Myocyte (in vitro differentiated cells): ENCODE data around the gene IPO11. TPM values are rescaled to one million over a fixed set of nuclear protein-coding genes. Genes with fewer than 3 reads are reported as not detected.
"Not testable (repeated sequence)": the region's sequence is repeated elsewhere in the genome, so short reads cannot be mapped to it uniquely, and the experiment has no call there.

Experiments used
- DNase-seq: peaks from one replicate; pipeline ENCODE4 v3.0.0-alpha.2; 2012; ENCODE audit warnings: low read depth
- total RNA-seq: library from RNA; depleted of rRNA; stranded (reverse); fragments of >200 nt; gene quantifications from 2 replicates; pipeline ENCODE4 v1.2.3, GENCODE V29; 2014

Gene IPO11
- total RNA-seq, 1 donor from 2014 or later: 21.7 TPM

DNA sequence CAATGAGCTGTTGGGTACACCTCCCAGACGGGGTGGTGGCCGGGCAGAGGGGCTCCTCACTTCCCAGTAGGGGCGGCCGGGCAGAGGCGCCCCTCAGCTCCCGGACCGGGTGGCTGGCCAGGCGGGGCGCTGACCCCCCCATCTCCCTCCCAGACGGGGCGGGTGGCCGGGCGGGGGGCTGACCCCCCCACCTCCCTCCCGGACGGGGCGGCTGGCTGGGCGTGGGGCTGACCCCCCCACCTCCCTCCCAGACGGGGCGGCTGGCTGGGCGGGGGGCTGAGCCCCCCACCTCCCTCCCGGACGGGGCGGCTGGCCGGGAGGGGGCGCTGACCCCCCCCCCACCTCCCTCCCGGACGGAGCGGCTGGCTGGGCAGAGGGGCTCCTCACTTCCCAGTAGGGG, 100.5 kb downstream of the IPO11 start:
- DNase-seq: not testable (repeated sequence)

DNA sequence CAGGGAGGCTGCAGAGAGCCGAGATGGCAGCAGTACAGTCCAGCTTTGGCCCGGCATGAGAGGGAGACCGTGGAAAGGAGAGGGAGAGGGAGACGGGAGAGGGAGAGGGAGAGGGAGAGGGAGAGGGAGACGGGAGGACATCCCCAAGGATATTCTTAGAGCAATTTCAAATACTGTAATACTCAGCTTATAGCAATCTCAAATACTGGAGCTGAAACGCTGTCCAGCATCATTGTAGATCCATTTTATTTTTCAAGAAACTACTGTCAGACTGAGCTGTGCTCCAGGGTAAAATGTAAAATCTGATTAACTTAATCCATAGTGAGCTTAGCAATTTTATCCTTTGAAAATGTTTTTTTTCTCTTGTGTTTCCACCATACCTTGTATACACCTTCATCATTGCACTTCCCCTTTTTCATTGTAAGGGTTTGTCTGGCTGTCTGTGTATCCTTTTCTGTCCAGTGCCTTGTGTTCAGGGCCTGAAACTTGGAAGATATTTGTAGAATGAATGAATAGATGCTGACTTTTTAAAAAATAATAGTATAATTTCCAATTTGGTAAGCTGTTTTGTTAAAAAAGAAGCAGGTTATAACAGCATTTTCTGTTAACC, 102.1 kb downstream of the IPO11 start:
- no peak for DNase-seq

DNA sequence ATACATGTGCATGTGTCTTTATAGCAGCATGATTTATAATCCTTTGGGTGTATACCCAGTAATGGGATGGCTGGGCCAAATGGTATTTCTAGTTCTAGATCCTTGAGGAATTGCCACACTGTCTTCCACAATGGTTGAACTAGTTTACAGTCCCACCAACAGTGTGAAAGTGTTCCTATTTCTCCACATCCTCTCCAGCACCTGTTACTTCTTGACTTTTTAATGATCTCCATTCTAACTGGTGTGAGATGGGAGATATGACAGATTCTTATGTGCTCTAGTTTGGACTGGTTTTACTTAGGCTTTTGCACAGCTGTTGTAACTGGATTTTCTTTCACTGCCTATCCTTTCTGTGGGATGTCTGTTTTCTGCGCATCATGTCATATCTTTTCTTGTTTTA, 108.2 kb downstream of the IPO11 start:
- DNase-seq: not testable (repeated sequence)

DNA sequence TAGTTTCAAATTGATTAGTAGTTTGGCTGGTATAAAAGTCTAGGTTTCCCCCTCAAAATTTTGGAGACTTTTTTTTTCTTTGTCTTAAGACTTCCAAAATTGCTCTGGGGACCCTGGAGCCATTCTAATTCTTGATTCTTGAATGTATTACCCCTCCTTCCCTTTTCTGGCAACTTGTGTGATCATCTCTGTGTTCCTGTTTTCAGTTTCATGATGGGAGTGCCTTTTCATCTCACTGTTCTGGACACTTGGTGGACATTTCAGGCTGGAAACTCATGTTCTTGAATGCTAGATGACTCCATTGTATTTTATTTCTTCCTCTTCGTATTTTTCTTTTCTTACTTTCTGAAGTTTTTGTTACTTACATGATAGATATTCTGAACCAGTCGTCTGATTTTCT, 108.8 kb downstream of the IPO11 start:
- no peak for DNase-seq

DNA sequence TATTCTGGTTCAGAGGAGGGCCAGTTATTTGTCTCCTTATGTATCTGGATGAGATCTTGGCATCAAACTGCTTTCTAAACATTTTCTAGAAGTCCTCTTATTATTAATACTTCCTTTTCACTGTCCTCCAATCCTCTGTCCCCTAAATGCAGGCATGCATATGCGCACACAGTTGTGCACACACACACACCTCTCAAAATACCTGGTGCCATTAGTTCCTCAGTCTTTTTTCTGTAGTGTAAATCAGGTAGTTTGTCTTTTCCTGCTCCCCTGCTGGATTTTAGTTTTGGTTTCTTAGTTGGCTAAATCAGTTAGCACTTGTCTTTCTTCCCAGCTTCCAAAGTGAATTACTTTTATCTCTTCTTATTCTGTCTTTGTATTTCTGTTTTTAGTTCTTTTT, 110.2 kb downstream of the IPO11 start:
- no peak for DNase-seq

DNA sequence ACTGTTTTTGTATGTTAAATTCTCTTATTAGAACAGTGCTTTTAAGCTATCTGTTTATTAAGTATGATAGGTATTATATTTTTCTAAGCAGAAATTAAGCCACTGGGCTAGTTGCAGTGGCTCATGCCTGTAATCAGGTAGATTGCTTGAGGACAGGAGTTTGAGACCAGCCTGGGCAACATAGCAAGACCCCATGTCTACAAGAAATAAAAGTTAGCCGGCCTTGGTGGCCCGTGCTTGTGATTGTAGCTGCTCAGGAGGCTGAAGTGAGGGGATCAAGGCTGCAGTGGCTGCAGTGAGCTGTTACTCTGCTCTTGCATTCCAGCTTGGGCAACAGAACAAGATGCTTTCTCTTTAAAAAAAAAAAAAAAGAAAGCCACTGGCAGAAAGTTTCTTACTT, 121.0 kb downstream of the IPO11 start:
- no peak for DNase-seq

DNA sequence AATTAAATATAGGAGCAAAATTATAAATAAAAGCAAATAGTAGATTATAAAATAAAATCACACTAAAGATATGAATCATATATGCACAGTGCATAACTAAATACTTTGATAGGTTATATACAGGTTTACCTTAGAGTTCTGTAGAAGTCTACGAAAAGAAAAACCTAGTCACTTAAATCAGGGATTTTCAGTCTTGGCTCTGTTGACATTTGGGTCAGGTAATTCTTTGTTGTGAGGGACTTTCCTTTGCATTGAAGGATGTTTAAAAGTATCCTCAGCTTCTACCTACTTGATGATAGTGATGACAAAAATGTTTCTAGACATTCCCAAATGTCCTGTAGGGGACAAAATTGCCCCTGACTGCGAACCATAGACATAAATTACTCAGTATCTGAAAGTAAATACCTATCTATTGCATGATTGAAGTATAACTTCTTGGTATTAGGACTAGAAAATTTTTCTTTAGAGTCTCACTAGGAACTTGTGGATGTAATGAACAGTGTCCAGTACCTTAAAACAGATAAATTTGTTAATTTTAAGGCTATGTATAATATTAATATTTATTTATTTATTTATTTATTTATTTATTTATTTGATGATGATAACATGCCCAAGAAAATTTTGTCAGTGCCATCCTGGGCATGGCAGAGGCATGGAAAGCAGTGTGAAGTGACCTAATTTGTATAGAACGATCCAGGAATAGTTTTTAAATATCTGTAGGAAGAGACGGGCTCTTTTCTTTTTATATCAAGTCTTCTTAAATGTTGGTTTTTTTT, 122.1 kb downstream of the IPO11 start:
- DNase-seq: no peak

DNA sequence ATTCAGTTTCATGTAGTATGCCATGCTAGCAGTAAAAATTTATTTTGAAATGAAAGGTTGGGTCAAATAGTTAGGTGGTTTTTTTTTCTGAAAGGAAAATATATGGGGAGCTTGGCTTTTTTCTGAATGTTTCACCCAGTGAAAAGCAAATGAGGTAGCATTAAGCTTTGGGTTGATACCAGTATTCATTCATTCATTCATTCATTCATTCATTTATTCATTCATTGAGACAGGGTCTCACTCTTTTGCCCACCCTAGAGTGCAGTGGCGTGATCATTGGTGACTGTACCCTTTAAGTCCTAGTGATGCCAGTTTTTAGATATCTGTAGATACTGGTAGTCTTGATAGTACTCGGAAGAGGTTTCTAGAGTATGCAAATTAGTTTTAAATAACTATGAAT, 123.7 kb downstream of the IPO11 start:
- DNase-seq: no peak

DNA sequence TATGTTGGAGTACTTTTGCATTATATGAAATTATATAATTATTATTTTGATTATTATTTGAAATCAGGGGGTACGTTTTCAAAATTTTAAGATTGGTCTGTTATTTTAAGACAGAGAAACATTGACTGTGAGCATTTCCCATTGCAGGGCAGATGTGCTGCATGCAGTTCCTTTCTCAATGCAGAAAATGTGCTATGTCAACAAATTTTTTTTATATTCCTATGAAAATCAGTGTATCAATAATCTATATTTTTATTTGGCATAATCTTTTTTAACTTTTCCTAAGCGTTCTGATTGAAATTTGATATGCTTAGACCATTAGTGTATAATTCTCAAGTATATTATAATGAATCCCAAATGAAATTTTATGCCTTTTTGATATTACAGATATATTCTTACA, 124.2 kb downstream of the IPO11 start:
- no peak for DNase-seq

DNA sequence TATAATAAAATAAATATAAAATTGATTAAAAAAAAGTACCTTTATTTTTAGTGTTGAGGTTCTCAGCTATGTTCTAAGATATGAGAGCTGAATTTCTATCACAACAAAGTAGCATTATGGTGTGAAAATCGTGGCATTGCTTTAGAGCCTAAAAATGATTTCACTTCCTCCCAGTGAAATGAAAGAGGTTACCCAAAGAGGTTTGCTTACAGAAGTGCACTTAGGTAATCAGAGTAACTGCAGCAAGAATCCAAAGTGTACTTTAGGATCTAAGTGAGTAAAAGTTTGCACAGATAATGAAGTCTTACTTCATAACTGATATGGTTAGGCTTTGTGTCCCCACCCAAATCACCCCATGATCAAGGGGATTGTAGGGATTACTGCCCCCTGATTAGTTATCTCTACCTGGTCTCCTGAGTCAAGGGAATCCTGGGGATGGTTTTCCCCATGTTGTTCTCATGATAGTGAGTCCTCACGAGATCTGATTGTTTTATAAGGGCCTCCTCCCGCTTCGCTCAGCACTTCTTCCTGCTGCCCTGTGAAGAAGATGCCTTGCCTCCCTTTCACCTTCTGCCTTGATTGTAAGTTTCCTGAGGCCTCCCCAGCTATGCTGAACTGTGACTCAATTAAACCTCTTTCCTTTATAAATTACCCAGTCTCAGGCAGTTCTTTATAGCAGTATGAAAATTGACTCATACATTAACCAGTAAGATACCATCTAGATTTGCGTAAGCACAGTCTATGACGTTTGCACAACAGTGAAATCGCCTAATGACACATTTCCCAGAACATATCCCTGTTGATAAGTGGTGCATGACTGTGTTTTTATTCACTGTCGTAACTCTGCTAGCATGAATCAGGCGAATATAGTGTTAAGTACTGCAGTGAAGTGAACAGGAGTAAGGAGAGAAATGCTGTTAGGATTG, 125.7 kb downstream of the IPO11 start:
- DNase-seq: no peak

DNA sequence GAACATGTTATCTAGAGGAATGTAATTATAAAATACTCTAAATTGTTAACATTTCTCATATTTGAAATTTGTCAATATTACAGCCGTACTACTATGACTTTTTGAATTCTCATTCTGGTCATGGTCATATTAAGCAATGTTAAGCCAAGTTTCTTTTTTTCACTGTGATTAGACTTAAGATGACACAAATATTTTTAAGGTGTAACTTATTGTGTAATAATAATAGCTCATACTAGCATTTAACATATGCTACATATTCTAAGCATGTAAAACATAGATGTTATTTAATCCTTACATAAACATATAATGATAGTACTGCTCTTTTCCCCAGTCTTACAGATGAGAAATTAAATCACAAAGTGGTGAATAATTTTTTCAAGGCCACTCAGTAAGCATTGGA, 130.2 kb downstream of the IPO11 start:
- no peak for DNase-seq

DNA sequence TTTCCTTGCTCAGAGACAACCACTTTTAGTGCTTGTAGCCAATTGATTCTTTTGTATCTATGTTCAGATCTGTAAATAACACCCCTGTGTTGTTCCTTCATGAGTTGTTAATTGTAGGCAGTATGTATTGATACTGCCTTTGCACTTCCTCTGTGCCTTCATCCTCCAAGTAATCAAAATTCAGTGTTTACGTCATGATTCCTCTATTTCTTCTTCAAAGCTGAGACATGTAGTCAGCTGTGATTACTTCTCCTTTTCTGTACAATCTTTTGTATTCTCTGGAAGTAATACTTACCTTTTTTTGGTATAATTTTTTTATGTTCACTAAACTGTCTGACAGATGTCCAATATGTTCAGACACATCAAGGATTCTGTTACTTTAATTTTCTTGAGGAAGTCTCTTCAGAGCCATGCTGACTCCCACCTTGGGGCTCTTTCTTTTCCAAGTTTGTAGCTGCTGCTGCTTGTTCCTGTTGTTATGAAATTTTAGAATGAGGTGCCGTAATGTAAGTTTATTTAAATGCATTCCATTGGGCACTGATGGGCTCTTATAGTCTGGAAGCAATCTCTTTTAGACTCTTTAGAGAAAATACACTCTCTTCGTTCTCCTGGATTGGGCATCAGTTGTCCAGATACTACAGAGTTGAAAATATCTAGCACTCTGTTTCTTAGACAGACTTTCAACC, 135.5 kb downstream of the IPO11 start:
- no peak for DNase-seq

DNA sequence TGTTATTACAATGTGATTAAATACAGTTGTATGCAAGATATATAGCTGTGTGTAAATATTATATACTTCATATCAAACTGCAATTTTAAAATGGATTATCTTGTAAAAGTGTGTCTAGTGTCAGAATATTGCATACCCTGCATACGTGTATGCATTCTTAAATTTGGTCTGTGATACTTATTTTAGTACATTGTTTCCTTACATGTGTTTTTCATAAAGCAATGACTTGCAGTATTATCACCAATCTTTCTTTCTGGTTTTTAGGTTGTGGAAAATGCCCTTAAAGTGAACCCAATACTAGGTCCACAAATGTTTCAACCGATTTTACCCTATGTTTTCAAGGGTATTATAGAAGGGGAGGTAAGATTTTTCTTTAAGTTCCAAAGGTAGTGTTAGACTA, 137.5 kb downstream of the IPO11 start:
- no peak for DNase-seq

DNA sequence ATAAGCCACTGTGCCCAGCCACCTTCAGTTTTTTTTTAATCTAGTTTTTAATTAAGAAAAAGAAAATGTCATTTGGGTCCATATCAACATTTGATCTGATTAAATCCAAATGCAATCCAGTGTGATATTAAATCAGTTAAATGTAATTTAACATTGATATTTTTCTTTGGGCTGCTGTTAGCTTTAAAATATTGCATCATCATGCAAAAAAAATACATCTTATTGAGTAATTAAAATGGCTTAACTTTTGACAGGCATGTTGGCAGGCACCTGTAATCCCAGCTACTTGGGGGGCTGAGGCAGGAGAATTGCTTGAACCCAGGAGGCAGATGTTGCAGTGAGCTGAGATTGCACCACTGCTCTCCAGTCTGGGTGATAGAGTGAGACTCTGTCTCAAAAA, 143.4 kb downstream of the IPO11 start:
- DNase-seq: no peak

DNA sequence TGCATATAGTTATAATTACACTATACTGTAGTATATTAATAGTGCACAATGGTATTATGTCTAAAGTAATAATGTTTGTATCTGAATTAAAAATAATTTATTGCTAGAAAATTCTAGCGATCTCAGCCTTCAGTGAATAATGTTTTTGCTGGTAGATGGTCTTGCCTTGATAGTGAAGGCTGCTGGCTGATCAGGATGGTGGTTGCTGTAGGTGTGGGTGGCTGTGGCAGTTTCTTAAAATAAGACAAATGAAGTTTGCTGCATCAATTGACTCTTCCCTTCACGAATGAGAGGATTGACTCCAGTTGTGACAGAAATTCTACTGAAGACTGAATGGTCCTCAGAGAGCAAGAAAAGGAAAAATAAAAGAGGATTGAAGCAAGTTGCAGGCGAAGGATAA, 146.4 kb downstream of the IPO11 start:
- no peak for DNase-seq

DNA sequence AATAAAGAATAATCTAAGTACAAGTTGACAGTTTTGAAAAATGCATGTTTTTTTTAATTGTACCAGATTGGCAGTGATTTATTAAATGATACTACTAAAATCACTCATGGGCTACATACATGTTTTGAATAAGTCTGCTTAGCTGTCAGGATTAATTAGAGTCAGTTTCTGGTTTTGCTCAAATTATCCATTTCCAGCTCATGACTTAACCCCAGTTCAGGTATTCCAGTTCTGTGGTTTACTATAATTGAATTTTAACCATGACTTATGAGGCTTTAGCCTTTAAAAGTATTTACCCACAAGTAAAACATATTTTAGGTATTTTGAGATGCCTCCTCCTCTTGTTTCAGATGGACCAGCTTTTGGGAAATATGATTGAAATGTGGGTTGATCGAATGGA, 148.2 kb downstream of the IPO11 start:
- DNase-seq: no peak

DNA sequence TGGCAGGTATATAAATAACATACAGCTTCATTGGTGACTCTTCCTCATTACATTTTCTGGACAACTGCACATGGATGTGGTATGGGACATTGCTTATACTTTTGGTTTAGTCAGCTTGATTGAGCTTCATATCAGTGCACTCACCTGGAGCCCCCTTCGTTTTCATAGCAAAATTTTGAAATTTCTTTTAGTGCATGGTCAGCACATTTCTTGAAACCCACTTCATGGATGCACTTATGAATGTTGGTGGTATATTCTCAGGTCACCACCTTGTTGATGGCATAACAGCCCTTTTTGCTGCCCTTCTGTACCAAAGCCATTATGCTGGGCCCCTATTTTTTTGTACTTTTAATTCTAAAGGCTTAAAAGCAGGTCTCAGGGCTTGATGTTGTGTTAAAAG, 149.3 kb downstream of the IPO11 start:
- no peak for DNase-seq

DNA sequence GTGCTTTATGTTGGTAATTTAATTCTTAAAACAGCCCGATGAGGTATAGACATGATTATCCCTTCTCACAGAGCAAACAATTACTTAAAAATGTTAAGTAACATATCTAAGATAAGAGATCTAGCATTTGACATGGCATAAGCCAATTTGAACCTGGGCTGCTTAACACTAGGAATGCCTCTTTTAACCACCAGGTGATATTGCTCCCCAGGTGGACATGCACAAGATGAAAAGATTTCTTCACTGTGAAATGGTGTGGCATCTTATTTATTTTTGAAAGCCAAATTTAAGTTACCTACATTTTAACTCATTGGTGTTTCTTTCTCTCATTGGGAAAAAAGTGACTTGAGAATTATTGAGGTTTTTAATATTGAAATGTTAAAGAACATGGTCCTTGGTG, 150.3 kb downstream of the IPO11 start:
- no peak for DNase-seq

DNA sequence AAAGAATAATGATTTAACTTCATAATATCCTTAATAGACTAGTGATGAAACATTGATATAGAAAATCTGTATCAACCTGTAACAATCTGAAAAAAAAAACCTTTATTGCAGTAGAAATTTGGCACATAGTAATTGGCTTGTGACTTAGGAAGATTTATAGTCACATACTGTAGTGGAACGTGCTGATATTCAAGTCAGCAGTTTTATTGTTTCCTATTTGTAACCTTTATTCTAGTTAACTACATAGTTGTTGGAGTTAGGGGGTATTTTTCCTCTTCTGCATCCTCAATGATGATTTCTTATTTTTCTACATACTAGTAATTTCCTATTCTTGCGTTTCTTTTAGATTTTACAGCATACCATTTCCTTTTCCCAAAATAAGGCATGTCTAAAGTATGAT, 151.5 kb downstream of the IPO11 start:
- DNase-seq: no peak

DNA sequence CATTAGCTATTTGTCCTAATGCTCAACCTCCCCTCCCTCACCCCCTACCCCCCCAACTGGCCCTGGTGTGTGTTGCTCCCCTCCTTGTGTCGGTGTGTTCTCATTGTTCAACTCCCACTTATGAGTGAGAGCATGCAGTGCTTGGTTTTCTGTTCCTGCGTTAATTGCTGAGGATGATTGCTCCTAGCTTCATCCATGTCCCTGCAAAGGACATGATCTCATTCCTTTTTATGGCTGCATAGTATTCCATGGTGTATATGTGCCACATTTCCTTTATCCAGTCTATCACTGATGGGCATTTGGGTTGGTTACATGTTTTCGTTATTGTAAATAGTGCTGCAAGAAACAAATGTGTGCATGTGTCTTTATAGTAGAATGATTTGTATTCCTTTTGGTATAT, 153.2 kb downstream of the IPO11 start:
- DNase-seq: not testable (repeated sequence)

DNA sequence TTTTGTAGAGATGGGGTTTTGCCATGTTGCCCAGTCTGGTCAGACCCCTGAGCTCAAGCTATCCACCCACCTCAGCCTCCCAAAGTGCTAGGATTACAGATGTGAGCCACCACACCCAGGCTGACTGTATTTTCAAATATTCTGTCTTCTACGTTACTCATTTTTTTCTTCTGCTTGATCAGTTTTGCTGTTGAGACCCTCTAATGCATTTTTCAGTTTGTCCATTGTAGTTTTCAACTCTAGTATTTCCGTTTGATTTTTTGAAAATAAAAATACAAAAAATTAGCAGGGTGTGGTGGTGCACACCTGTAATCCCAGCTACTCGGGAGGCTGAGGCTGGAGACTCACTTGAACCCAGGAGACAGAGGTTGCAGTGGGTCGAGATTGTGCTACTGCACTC, 155.6 kb downstream of the IPO11 start:
- DNase-seq: no peak
